ENCODE measurements around the gene TXLNA.

TXLNA gene

GRCh38 chr1:32215629-32216480 is 36.4 kb downstream of the TXLNA start:
- peak; percentile 24 for DNase-seq

DNA sequence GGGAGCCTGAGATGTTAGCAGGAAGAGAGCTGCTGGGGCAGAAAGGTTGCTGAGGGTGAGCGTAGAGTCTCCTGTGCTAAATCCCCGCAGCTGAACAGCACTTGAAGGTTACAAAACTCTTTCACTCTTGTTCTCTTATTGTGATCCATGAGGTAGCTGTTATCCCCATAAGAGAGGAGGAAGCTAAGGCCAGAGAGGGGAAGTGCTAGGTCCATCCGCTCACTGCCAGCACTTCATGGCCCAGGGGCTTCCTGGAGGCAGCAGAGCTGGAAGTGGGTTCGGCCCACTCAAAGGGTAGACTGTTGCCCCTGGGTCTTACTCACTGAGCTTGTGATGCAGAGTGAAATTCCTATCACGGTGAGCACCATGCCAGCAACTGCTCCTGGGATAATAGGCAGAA is 37.1 kb downstream of the TXLNA start:
- no peak for DNase-seq

DNA sequence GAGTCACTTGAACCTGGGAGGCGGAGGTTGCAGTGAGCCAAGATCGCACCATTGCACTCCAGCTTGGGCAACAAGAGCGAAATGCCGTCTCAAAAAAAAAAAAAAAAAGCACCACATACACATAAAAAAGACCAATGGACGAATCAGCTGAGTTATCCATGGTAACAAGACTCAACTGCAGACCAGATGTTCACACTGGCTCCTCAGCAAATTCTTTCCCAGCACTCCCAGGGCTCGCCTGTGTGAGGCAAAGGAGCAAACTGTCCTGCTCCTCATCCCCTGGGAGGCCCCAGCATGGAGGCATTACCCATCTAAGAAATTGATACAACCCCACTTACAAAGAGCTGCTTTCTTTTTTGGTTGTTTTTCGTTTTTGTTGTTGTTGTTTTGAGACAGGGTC is 39.5 kb downstream of the TXLNA start:
- no peak for DNase-seq

DNA sequence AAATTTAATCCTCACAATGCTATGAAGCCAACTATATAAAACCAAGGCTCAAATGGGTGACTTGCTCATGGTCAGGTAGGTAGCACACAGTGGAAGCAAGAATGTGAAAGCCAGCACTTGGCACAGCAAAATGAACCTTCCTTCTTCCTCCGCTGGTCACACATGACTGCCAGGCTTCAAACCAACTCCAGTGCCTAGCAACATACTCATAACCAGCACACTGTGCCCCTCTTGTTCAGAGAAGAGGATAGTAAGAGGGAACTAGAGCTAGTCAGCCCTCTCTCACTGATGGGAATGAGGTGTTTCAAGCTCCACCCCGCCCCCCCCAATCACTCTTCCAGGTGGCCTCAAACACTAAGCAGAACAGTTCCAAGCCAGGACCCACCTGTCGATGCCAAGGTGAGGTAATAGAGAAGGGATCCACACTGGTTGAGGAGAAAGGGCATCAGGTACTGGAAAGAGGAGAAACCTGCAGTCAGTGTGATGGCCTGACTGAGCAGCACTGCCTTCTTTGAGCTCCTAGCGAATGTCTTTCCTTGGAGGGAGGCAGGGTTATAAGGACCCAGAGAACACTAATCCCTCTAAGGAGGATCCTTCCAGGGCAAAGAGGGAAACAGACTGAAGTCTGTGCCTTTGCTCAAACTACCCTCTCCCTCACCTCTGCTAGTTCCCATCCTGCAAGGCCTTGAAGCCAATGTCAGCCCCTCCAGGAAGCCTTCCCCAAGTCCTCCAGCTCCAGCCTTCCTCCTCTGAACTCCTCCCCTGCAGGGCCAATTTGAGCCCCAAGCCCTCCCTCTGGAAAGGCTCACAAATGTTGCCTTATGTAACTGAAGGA is 41.5 kb downstream of the TXLNA start:
- no peak for DNase-seq

DNA sequence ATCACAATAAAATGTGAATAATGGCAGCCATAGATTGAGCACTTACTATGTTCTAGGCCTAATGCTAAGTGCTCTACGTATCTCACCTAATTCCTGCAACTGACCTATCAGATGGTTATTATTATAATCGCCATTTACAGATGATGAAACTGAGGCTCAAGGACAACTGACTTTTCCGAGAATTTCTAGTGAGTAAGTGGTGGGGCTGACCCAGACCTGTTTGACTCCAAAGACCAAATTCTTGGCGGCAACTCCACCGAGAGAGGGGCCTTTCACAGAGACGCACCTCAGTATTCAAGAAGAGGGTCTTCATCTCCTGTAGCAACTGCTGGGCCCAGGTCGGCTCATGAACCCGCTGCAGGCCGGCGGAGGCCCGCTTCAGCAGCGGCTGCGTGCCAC is 42.1 kb downstream of the TXLNA start:
- DNase-seq, result no peak

- DNase-seq, result peak; percentile 81
These were observed 42.7 kb downstream of the TXLNA start, which contains the start of the genes EIF3I and TMEM234 for GRCh38 chr1:32221980-32222755. Gene EIF3I (plus strand): TSS chr1:32222407. CDS start chr1:32222442, 35 bp downstream. Gene TMEM234 (minus strand): TSS chr1:32222353. CDS start chr1:32222322, 31 bp downstream.

GRCh38 chr1:32223683-32224082 is 44.2 kb downstream of the TXLNA start:
- no peak for DNase-seq

GRCh38 chr1:32224285-32224684 is 44.8 kb downstream of the TXLNA start:
- DNase-seq, result no peak

GRCh38 chr1:32228771-32229170 is 49.3 kb downstream of the TXLNA start:
- DNase-seq, result no peak

GRCh38 chr1:32231843-32232432 is 52.5 kb downstream of the TXLNA start:
- DNase-seq, result no peak

DNA sequence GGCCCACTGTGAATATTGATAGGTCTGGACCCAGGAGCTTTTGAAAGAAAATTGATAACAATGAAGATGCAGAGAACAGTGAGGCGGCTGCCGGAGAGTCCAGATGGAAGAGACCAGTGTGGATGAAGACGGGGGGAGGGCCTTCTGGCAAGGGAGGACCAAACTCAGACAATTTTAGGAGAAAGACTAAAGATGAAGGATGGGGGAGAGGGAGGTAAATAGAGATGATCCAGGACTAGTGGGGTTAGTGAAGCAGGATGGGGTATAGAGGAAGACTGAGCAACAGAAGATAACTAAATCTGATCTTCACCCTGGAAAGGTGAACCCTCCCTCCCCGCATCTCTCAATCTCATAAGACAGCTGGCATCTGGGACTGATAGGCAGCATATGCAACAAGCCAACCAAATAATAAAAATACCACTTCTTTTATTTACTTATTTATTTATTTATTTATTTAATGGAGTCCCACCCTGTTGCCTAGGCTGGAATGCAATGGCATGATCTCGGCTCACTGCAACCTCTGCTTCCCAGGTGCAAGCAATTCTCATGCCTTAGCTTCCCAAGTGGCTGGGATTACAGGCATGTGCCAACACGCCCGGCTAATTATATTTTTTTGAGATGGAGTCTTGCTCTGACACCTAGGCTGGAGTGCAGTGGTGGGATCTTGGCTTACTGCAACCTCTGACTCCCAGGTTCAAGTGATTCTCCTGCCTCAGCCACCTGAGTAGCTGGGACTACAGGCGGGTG is 53.3 kb downstream of the TXLNA start:
- DNase-seq, result no peak

DNA sequence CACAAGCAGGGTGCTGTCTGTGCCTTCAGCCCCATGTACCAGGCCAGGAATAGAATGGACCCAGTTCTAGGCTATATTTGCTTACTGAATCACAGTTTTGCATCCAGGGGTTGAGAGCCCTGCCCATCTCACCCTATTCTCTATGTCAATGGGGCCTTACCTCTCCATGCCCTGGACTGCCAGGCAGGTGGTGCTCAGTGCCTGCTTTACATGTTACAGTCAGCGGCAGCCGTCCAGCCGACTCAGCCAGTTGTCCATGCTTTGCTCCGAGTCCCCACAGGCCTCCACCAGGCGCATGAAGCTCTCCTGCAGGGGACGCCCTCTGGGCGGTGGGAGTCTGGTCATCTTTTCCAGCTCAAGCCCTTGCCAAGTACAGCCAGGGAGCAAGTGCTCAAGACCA is 55.3 kb downstream of the TXLNA start:
- DNase-seq, result no peak

GRCh38 chr1:32239337-32239736 is 59.9 kb downstream of the TXLNA start:
- DNase-seq, result no peak

DNA sequence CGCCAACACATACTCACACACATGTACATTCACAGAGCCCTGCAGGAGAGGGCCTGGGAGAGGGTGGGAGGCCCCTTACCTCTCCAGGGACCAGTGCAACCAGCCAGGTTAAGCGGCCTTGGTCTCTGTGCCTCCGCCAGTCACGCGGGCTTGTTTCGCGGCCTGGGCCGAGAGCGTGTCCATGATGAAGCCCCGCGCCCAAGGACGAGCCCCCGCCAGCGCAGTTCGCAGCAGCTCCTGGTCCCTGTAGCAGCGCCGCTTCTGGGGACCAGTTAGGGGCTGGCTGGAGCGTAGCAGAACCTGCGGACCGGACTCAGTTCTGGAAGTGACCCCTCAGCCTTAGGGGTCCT is 60.3 kb downstream of the TXLNA start:
- DNase-seq, result no peak

GRCh38 chr1:32240140-32240951 is 60.9 kb downstream of the TXLNA start:
- no peak for DNase-seq

DNA sequence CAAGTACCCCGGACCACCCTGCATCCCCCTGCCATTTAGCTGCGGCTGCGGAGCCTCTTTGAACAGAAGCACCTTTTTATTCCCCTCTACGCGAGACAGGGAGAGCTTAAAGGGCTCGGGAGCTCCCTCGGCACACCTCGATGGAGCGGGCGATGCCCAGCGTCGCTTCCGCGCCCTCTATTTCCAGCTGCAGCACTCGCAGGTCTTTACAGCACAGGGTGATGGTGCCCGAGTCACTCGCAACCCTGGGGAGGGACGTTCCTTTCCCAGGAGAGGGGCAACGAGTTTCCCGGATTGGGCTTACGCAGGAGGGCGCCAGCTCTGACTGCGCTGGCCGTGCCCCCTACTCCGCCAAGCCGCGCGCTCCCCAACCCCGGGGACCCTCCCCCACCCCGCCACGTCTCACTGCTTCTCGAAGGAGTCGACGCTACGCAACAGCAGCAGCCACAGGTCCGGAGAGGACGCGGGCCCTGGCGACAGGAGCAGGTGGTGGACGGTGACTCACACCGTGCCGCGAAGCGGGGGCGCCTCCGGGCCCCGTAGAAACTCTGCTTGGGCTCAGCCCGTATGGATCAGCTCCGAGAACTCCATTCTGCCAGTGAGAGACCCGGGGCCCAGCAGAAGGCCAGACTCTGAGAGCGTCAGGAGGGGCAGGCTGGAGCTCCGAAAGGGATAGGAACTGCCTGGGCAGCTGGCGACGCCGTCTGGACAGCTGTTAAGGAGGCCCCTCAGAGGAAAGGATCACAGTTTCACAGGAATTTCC is 61.7 kb downstream of the TXLNA start:
- no peak for DNase-seq

DNA sequence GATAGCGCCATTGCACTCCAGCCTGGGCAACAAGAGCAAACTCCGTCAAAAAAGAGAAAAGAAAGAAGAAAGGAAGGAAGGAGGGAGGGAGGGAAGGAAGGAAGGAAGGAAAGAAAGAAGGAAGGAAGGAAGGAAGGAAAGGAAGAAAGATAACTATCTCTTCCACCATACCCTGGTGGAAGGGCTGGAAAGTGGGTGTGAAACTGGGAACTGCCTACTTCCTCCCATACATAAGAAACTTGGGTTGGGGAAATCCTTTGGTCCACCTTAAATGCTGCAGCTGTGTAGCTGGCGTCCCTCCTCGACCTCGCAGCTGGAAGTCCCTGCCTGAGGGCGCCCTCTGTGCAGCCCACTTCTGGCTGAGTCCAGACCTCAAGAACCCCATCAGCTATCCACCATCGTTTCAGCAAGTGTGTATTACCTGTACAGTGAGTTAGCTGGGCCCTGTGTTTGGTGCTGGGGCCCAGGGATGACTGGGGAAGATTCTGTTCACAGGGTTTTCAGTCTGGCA is 62.9 kb downstream of the TXLNA start:
- no peak for DNase-seq

DNA sequence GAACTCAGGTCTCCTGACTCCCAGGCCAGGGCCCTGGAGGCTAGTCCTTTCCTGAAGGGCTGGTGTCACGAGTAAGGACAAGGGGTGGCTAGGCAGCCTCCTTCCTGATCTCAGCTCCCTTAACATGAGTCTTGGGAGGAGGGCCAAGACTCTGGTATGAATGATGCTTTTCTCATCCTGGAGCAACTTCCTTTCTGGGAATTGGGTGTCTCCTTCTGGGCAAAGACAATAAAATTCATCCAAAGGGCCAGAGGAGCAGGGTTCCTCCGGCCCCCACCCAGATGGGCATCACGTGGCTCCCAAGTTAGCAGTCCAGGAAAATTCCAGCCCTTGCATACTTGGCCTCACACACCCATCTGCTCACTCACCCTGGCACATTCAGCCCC is 67.4 kb downstream of the TXLNA start, which contains the start of gene FAM167B:
FAM167B (plus strand) TSS at position 335 of the 386 bp plus-strand sequence. CDS start 200 bp downstream, outside the sequence.
- DNase-seq, result no peak

DNA sequence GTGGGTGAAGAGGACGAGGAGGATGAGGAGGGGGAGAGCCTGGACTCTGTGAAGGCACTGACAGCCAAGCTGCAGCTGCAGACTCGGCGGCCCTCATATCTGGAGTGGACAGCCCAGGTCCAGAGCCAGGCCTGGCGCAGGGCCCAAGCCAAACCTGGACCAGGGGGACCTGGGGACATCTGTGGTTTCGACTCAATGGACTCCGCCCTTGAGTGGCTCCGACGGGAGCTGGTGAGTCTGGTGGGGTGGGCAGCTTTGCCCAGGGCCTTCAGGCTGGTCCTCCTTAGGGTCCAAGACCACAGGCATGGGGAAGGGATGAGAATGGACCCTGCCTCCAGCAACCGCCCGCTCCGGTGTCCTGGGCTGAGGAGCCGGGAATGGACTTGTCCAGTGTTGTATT is 68.0 kb downstream of the TXLNA start:
- no peak for DNase-seq

All from NK-92 treated with Interleukin-12 subunit alpha and Interleukin-12 subunit beta, amount 100 ng/mL, for 24 hours (cell line).